Uterus (tissue), 4 donors: ENCODE data around the gene TKT. TPM values are rescaled to one million over a fixed set of nuclear protein-coding genes. Genes with fewer than 3 reads are reported as not detected.
A peak's percentile ranks its signal among the peaks of the same experiment; 100 is the strongest.
"Not testable (repeated sequence)": the region's sequence is repeated elsewhere in the genome, so short reads cannot be mapped to it uniquely, and the experiment has no call there.

ENCODE experiments used
- DNase-seq, 2 donors: peaks; one replicate each; pipeline ENCODE4 v3.0.0-alpha.2; 2019 to 2020
- H3K27ac ChIP-seq, 2 donors: fragments of 200-600 bp; sonication (generic); 1 replicate in 1 of 2; 2 replicates in 1 of 2; pipeline ENCODE4 v1.5.1; 2016 to 2018
- H3K27me3 ChIP-seq, 2 donors: fragments of 200-600 bp; sonication (generic); one replicate each; pipeline ENCODE4 v1.5.1; 2018 to 2019; ENCODE audit warnings: control low read depth in 1 of 2
- H3K36me3 ChIP-seq, 2 donors: fragments of 200-600 bp; sonication (generic); one replicate each; pipeline ENCODE4 v1.5.1; 2019; ENCODE audit warnings: control low read depth in 1 of 2
- H3K4me1 ChIP-seq, 2 donors: fragments of 200-600 bp; sonication (generic); one replicate each; pipeline ENCODE4 v1.5.1; 2018 to 2019; ENCODE audit warnings: control low read depth in 1 of 2
- H3K4me3 ChIP-seq, 2 donors: fragments of 200-600 bp; sonication (generic); 1 replicate in 1 of 2; 2 replicates in 1 of 2; pipeline ENCODE4 v1.5.1; 2018 to 2019; ENCODE audit warnings: mild to moderate bottlenecking in 1 of 2
- H3K9me3 ChIP-seq, 2 donors: fragments of 200-600 bp; sonication (generic); one replicate each; pipeline ENCODE4 v1.5.1; 2019; ENCODE audit warnings: control low read depth in 1 of 2
- CTCF ChIP-seq, 4 experiments: fragments of 200-600 bp in 2 of 4; fragments of 450-650 bp in 2 of 4; sonication (generic) in 2 of 4; IDR thresholded peaks; one replicate each; pipeline ENCODE4 v1.5.1; 2016 to 2019; ENCODE audit warnings: antibody characterized with exemption in 4 of 4, mild to moderate bottlenecking in 2 of 4, moderate library complexity in 1 of 4
- POLR2A ChIP-seq, 2 donors: fragments of 450-650 bp; IDR thresholded peaks; one replicate each; pipeline ENCODE4 v1.6.1; 2016; ENCODE audit warnings: antibody characterized with exemption in 2 of 2, mild to moderate bottlenecking in 1 of 2, moderate library complexity in 1 of 2
- intact Hi-C: fragments of 100-400 bp; cut with DNase I; formaldehyde crosslinking; loops from one replicate; pipeline ENCODE4 v1.15.1; 2023; ENCODE audit warnings: low total_unique reads
- total RNA-seq, 4 donors: library from RNA; depleted of rRNA in 3 of 4; stranded (reverse); fragments of >200 nt in 3 of 4; gene quantifications; one replicate each; pipeline versions ENCODE4 v1.1.0 to v1.2.4, GENCODE V29; 2014 to 2023
- donor health status: DM: yes; HTN: yes; CAD: no.

Gene TKT
- total RNA-seq, 4 donors from 2014 or later: 74.5 to 113 (median 84.6) TPM

- H3K27me3 ChIP-seq: no peaks in the 10 kb centered on the region
- no peak for DNase-seq
- intact Hi-C loops: no loop called here
- no peaks in the 10 kb centered on the region for H3K9me3 ChIP-seq
- H3K4me3 ChIP-seq: no peak overlapping the region
- TF ChIP-seq POLR2A (IDR thresholded peaks at IDR 0.05): no peak
- no peak for TF ChIP-seq CTCF (IDR thresholded peaks at IDR 0.05)
- H3K36me3 ChIP-seq: no peaks in the 10 kb centered on the region
- H3K27ac ChIP-seq: no peak overlapping the region
- H3K4me1 ChIP-seq: peaks cover 0 to 12% of the 10 kb centered on the region in 2 donors
Measured at GRCh38 chr3:53256704-53257055, 858 bp upstream of the TKT start.

DNA sequence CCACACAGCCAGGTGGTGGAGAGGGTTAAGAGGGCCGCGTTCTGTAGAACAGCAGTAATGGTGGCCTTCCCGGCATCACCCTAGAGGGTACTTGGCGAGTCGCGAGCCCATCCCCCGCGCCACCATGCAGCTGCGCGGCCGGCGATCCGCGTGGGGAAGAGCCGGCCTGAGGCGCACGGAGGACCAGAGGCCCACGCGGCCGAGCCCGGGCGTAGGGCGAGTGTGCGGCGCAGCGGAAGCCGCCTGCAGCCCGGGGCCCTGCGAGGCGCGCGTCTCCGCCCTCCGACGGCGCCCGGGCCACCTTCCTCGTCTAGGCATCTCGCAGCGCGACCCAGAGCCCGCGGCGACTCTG lies 423 bp downstream of the TKT start:
- intact Hi-C loops: no loop called here
- peaks cover 0 to 12% of the 10 kb centered on the region in 2 donors for H3K4me1 ChIP-seq
- H3K9me3 ChIP-seq: no peaks in the 10 kb centered on the region
- peak overlapping the region; percentile 82 to 86 for H3K4me3 ChIP-seq
- peak overlapping the region; percentile 75 to 81 for H3K27ac ChIP-seq
- no peak for TF ChIP-seq POLR2A (IDR thresholded peaks at IDR 0.05)
- TF ChIP-seq CTCF (IDR thresholded peaks at IDR 0.05): no peak
- H3K27me3 ChIP-seq: no peaks in the 10 kb centered on the region
- DNase-seq: peak in 1 of 2 donors; percentile 26
- no peaks in the 10 kb centered on the region for H3K36me3 ChIP-seq

DNA sequence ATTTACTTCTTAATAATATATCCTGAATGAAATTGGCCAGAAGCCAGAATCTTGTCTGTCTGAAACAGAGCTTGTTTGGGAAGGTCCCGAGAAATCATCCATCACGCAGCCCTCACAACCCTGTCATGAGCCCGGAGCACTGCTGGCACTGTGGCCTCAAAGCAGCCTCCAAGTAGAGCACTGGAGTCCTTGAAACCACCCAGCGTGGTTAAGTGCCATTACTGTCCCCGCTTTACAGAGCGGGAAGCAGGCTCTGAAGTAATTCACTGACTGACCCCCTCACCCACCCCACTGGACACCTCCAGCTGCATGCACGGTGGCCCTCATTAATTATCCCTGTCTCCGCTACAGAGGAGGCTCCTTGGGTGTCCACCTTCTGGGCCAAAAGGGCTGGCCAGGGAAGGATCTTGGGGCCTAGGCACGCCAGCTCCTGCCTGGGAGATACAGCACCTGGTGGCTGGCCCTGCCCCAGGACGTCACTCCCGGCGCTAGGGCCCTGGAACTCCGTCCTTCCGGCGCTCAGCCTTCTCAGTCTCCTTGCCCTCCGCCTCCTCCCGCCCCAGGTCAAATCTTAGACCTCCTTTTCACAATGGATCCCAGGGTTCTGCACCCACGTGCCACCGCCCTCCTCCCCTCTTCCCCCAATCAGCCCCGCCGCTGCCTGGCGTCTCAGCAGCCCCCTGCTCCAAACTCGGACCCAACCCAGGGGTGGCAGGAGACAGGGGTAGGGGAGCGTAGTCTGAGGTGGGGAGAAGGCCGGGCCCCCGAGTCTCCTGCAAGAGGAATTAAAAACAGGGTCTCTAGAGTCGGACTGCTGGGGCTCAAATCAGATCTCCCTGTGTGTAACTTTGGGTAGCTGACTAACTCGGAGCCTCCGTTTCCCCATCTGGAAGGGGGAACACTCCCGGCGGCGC lies 1.1 kb downstream of the TKT start:
- peak; percentile 49 to 59 for DNase-seq
- Histone ChIP-seq H3K4me1 (peaks cover 0 to 12% of the 10 kb centered on the region in 2 donors), H3K27me3 (no peaks in the 10 kb centered on the region), H3K27ac (peak overlapping the region; percentile 75 to 81), H3K9me3 (no peaks in the 10 kb centered on the region), H3K36me3 (no peaks in the 10 kb centered on the region), H3K4me3 (peak overlapping the region; percentile 82 to 86)
- intact Hi-C loops: no loop called here
- TF ChIP-seq POLR2A (IDR thresholded peaks at IDR 0.05): peak in 1 of 2 donors; percentile 18
- no peak for TF ChIP-seq CTCF (IDR thresholded peaks at IDR 0.05)

DNA sequence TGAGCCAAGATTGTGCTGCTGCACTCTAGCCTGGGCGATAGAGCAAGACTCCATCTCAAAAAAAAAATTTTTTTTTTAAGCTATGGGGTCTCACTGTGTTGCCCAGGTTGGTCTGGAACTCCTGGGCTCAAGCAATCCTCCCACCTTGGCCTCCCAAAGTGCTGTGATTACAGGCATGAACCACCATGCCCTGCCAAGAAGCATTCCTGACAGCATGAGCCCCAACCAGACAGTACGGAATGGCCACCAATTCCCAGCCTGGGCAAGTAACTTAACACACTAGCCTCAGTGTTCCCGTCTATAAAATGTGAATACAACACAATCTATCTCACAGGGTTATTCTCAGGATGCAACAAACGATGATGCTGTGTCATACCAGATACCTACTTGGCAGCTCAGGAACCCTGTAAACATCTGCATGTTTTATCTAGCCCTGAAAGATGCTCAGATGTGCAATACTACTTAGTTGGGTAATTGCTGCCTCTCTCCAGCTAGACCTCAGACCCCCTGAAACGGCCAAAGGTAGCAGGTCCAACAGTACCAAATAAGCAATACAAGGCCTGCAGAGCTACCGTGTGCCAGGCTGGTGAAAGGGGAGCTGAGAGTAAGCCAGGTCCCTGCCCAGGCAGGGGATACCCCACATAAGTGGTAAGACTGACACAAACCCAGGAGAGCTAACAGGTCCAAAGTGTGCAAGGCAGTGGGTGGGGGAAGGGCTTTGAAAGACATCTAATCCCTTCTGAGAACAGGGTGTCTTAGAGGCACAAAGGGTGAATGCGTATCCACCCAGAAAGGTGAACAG lies 1.9 kb downstream of the TKT start:
- intact Hi-C loops: no loop called here
- H3K27me3 ChIP-seq: no peaks in the 10 kb centered on the region
- peaks cover 0 to 12% of the 10 kb centered on the region in 2 donors for H3K4me1 ChIP-seq
- TF ChIP-seq POLR2A (IDR thresholded peaks at IDR 0.05): no peak
- TF ChIP-seq CTCF (IDR thresholded peaks at IDR 0.05): no peak
- H3K27ac ChIP-seq: peak overlapping the region in 1 of 2 donors; percentile 81
- no peak for DNase-seq
- H3K9me3 ChIP-seq: no peaks in the 10 kb centered on the region
- H3K36me3 ChIP-seq: no peaks in the 10 kb centered on the region
- H3K4me3 ChIP-seq: peak overlapping the region; percentile 82 to 86

DNA sequence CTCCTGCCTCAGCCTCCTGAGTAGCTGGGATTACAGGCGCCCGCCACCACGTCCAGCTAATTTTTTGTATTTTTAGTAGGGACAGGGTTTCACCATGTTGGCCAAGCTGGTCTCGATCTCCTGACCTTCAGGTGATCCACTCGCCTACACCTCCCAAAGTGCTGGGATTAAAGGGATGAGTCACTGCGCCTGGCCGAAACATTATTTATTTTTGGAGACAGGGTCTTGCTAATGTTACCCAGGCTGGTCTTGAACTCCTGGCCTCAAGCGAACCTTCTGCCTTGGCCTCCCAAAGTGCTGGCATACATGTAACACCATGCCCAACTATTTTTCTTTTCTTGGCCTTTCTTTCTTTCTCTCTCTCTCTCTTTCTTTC lies 2.9 kb downstream of the TKT start:
- DNase-seq, H3K36me3 ChIP-seq, H3K27ac ChIP-seq, H3K27me3 ChIP-seq, intact Hi-C loops, H3K4me3 ChIP-seq, H3K9me3 ChIP-seq: not testable (repeated sequence)
- peaks cover 0 to 12% of the 10 kb centered on the region in 2 donors for H3K4me1 ChIP-seq
